Measurements from ENCODE around the gene CLASP1. TPM values are rescaled to one million over a fixed set of nuclear protein-coding genes. Genes with fewer than 3 reads are reported as not detected.

The CLASP1 gene
- total and polyA plus RNA-seq, 2 of the 8 experiments (the other 6 are each of a cell fraction or from before 2014, with no cell fraction given), result 7.3 to 53.9 TPM

- TF ChIP-seq CHD7 (IDR thresholded peaks at IDR 0.05; ENCODE audit: insufficient replicate concordance, low read length) (no peak), BACH1 (IDR thresholded peaks at IDR 0.05; ENCODE audit: low read length) (no peak), KDM4A (IDR thresholded peaks at IDR 0.05; ENCODE audit: low read depth, low read length, severe bottlenecking) (no peak), POLR2A (IDR thresholded peaks at IDR 0.05; ENCODE audit: control extremely low read depth in 1 of 2, low read depth in 2 of 2, low read length in 2 of 2) (no peak), ATF2 (IDR thresholded peaks at IDR 0.05; ENCODE audit: low read length) (no peak), E2F6 (IDR thresholded peaks at IDR 0.05) (no peak), SP2 (IDR thresholded peaks at IDR 0.05; ENCODE audit: low read length) (no peak), RFX5 (IDR thresholded peaks at IDR 0.05; ENCODE audit: borderline replicate concordance, low read depth, low read length) (no peak), EGR1 (IDR thresholded peaks at IDR 0.05; ENCODE audit: borderline replicate concordance, low read depth, low read length) (no peak), BCL11A (IDR thresholded peaks at IDR 0.05; ENCODE audit: low read depth in 2 of 2, low read length in 2 of 2) (no peak)
These were observed 146.5 kb downstream of the CLASP1 start (continued) for GRCh38 chr2:121502781-121503180.

Measured in H1 (cell line).